Measurements from ENCODE around the gene ZNF507. TPM values are rescaled to one million over a fixed set of nuclear protein-coding genes. Genes with fewer than 3 reads are reported as not detected.

The ZNF507 gene
- total and polyA plus RNA-seq, 12 donors = 2.7 to 26.6 (median 17.4) TPM

GRCh38 chr19:32407004-32407992 is 61.9 kb downstream of the ZNF507 start:
- Histone ChIP-seq H3K9me3 (no peaks in the 10 kb centered on the region), H3K4me3 (peak overlapping the region in 5 of 10 donors; percentile 71 to 98 (median 88)), H3K27me3 (peaks cover 0 to 2% (median 0%) of the 10 kb centered on the region in 7 donors), H3K36me3 (peaks cover 0 to 44% (median 13%) of the 10 kb centered on the region in 9 donors), H3K4me1 (peaks cover 0 to 25% (median 15%) of the 10 kb centered on the region in 9 donors), H3K27ac (peak overlapping the region in 1 of 10 donors; percentile 96)
- no peak for TF ChIP-seq CTCF (IDR thresholded peaks at IDR 0.05)
- WGBS, 2 donors = 75 to 81% methylated on average over 19 of the region's 19 CpGs
- DNase-seq (no peak), ATAC-seq (no peak)
- intact Hi-C loops (cut with DNase I) = loop anchor here in 5 of 10 donors (5.0 to 10.0 kb wide), 3 partner anchors 60 to 65 kb away; partner anchors contain the start of gene ZNF507 (in 4 of the 5)

- Histone ChIP-seq H3K27ac (no peak overlapping the region), H3K36me3 (peaks cover 0 to 73% (median 10%) of the 10 kb centered on the region in 9 donors), H3K4me3 (no peak overlapping the region), H3K27me3 (no peaks in the 10 kb centered on the region), H3K9me3 (no peaks in the 10 kb centered on the region), H3K4me1 (no peaks in the 10 kb centered on the region)
- no peak for DNase-seq
- intact Hi-C loops (cut with DNase I) = no loop called here
- no peak for ATAC-seq
- 60 to 67% methylated on average over 5 of the region's 5 CpGs for WGBS, 2 donors
- no peak for TF ChIP-seq CTCF (IDR thresholded peaks at IDR 0.05)
Observed at GRCh38 chr19:32415246-32415645, 69.8 kb downstream of the ZNF507 start.

GRCh38 chr19:32415669-32416068 is 70.3 kb downstream of the ZNF507 start:
- ATAC-seq (no peak), DNase-seq (no peak)
- H3K4me1 ChIP-seq = no peaks in the 10 kb centered on the region
- H3K9me3 ChIP-seq = no peaks in the 10 kb centered on the region
- H3K27me3 ChIP-seq = no peaks in the 10 kb centered on the region
- peaks cover 0 to 68% (median 10%) of the 10 kb centered on the region in 9 donors for H3K36me3 ChIP-seq
- H3K4me3 ChIP-seq = no peak overlapping the region
- 92 to 94% methylated on average over 5 of the region's 5 CpGs for WGBS, 2 donors
- intact Hi-C loops (cut with DNase I) = no loop called here
- TF ChIP-seq CTCF (IDR thresholded peaks at IDR 0.05) = no peak
- no peak overlapping the region for H3K27ac ChIP-seq

- intact Hi-C loops (cut with DNase I) = no loop called here
- ATAC-seq (no peak), DNase-seq (no peak)
- H3K4me1 ChIP-seq = peaks cover 0 to 11% (median 0%) of the 10 kb centered on the region in 9 donors
- TF ChIP-seq CTCF (IDR thresholded peaks at IDR 0.05) = no peak
- H3K4me3 ChIP-seq = no peak overlapping the region
- H3K36me3 ChIP-seq = peaks cover 0 to 58% (median 6%) of the 10 kb centered on the region in 9 donors
- WGBS, 2 donors = 91 to 97% methylated on average over 8 of the region's 8 CpGs
- no peak overlapping the region for H3K27ac ChIP-seq
- no peaks in the 10 kb centered on the region for H3K27me3 ChIP-seq
- H3K9me3 ChIP-seq = no peaks in the 10 kb centered on the region
Observed at GRCh38 chr19:32416749-32417456, 71.5 kb downstream of the ZNF507 start.
